Limb (tissue), 2 donors: ENCODE measurements around the gene GPAT3.
"Not testable (repeated sequence)": the region's sequence is repeated elsewhere in the genome, so short reads cannot be mapped to it uniquely, and the experiment has no call there.

Experiments used
- DNase-seq, 2 donors: peaks; one replicate each; pipeline ENCODE4 v3.0.0-alpha.2; 2016; ENCODE audit errors: extremely low spot score in 2 of 2

GPAT3 gene

GRCh38 chr4:83535520-83536361 is at the start of gene GPAT3:
Gene GPAT3, plus strand, starts transcription at chr4:83536108. Its CDS starts 515 bp downstream, at chr4:83536623.
- peak; percentile 25 to 61 for DNase-seq

GRCh38 chr4:83486457-83487129 is 49.3 kb upstream of the GPAT3 start:
- no peak for DNase-seq

DNA sequence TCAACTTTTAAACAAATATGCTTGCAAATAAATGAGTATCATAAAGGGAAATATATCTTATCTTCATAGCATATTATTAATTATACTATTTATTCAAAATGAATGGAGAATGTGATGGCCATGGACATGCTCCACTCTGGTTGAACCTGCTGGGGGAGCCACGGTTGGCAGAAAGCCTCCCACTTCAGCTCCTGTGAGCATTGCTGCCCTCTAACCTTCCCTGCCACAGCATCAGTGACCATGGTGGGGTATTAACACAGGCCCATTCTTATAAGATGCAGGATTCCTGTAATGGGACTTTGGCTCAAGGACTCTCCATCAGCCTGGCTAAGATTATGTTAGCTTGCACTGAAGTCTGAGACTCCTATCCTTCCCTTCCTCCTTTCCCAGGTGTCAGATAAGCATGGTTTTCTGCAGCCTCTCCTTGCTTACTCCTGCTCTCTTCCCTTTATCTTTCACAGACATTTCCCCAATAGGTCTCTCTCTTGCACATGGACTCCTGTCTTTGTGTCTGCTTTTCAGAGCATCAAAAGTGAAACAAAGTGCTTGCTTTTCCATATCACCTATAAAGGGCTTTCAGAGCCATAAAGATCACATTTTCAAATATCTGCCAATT is 46.1 kb upstream of the GPAT3 start:
- DNase-seq = no peak

DNA sequence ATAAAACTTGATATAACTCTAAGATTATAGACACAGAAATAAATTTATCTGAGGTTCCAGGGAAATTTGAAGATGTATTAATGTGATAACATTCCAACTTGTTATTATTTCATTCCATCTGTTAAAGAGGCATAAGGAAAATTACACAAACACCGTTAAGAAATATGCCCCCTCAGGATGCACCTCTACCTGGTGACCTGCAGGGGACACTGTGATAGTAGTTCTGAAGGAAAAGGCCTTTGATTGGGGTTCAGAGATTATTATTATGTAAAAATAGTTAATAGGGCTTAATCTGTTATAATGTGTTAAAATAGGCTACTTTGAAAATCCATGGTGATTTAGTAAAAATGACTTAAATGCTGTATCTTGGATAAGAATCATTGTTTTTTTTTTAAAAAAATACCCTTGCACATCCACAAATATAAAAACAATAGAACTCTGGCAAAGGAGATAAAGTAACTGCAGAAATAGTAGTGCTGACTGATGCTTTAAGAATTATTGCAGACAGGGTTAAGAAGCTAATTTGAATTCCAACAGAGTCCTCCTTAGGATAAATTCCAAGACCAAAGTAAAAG is 44.9 kb upstream of the GPAT3 start:
- peak in 1 of 2 donors; percentile 8 for DNase-seq

DNA sequence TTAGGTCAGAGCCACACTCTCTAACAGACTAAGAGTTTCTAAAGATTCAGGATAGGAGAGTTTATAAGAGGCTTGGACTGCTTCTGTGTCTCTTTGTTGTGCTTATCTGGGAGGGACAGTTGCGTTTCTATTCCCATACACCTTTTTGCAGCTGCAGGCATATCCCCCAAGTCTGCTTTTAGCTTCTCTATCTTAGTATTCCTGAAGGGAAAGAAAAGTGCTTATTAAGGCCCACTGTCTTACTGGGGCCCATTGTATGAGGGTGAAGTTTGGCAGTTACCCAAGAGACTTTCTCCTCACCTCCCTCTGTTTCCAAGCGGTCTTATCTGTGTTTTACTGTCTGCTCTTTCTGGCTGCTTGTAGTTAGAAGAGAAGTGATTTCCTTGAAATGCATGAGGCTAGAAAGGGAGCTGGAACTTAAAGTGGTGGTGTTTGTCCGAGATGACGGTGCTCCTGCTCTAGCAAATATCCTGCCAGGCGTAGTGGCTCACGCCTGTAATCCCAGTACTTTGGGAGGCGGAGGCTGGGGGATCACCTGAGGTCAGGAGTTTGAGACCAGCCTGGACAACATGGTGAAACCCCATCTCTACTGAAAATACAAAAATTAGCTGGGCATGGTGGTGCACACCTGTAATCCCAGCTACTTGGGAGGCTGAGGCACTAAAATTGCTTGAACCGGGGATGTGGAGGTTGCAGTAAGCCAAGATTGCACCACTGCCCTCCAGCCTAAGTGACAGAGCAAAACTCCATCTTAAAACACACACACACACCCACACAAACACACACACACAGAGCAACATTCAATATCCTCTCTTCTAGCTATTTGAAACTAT is 39.6 kb upstream of the GPAT3 start:
- not testable (repeated sequence) for DNase-seq

DNA sequence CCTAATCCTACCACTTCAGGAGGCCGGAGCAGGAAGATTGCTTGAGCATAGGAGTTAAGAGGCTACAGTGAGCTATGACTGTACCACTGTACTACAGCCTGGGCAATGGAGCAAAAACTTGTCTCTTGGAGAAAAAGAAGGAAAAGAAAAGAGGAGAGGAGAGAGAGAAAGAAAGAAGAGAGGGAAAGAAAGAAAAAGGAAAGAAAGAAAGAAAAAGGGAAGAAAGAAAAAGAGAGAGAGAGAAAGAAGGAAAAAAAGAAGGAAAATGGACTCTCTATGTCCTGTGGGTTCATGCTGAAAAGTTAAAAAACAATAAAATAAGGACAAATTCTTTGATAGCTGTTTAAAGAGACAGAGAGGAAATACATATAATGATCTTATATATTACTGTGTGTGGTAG is 37.7 kb upstream of the GPAT3 start:
- DNase-seq = no peak

DNA sequence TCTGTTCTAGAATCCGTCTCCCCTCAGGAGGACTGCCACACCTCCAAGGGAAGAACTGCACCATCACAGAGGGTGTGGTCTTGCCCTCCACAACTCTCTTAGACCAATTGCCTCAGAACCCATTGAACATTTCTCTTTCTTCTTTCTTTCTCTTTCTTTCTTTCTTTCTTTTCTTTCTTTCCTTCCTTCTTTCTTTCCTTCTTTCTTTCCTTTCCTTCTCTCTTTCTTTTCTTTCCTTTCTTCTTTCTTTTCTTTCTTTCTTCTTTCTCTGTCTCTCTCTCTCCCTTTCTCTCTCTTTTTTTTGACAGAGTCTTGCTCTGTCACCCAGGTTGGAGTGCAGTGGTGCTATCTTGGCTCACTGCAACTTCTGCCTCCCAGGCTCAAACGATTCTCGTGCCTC is 34.2 kb upstream of the GPAT3 start:
- not testable (repeated sequence) for DNase-seq

DNA sequence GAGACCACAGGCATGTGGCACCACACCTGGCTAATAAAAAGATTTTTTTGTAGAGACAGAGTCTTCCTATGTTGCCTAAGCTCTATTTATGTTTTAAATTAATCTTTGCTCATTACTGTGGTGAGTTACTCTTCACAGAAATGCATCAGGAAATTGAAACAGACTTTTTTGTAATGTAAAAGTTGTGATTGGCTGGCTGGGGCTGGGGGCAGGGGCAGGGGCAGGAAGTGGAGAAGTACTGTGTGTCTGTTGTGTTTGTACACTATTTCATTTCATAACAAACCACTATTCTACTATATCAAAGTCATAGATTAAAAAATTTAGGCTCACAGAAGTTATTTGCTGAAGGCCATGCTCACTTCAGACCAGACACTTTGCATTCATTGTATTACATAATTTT is 31.9 kb upstream of the GPAT3 start:
- no peak for DNase-seq

- DNase-seq = no peak
Measured at GRCh38 chr4:83504503-83504902, 31.4 kb upstream of the GPAT3 start.

DNA sequence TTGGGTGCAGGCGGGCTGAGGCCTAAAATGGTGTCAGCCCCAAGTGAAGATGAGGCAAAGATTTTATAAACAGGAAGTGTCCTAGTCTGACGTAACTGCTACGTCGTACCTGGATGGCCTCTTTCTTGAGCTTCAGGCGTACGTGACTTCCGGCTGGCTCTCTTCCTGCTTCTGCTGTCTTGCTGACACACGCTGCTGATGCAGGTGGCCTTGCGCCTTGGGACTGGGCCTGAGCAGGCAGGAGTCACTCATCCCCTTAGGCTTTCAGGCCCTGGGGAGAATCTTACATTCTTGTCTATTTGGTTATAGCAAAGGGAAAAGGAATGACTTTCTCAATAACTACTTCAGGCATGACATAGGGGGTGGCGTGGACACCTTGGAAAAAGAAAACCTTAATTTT is 30.9 kb upstream of the GPAT3 start:
- no peak for DNase-seq

- not testable (repeated sequence) for DNase-seq
Measured at GRCh38 chr4:83509156-83509585, 26.7 kb upstream of the GPAT3 start.

- no peak for DNase-seq
Measured at GRCh38 chr4:83510442-83510841, 25.5 kb upstream of the GPAT3 start.

- no peak for DNase-seq
Measured at GRCh38 chr4:83516042-83516772, 19.7 kb upstream of the GPAT3 start.

- no peak for DNase-seq
Measured at GRCh38 chr4:83522239-83522638, 13.7 kb upstream of the GPAT3 start.

GRCh38 chr4:83527671-83528070 is 8.2 kb upstream of the GPAT3 start:
- DNase-seq = no peak

GRCh38 chr4:83536362-83537272 is 709 bp downstream of the GPAT3 start:
- peak in 1 of 2 donors; percentile 41 for DNase-seq

DNA sequence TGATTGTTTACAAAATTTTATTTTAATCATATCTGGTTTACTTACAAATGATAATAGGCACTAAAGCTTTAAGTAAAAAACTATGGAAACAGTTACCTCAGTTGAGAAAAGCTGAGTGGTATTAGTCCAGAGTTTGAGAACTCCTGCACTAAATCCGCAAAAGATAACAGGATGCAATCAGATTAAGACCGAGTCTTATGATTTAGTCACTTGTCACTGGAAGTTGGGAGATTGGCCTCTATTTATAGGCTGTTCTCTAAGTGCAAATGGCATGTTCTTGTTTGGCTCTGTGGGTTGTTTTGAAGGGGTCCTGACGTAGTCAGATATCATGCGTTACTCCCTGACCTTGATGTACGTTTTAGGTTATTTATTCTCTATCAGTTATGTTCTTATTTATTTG is 6.3 kb downstream of the GPAT3 start:
- DNase-seq = no peak

DNA sequence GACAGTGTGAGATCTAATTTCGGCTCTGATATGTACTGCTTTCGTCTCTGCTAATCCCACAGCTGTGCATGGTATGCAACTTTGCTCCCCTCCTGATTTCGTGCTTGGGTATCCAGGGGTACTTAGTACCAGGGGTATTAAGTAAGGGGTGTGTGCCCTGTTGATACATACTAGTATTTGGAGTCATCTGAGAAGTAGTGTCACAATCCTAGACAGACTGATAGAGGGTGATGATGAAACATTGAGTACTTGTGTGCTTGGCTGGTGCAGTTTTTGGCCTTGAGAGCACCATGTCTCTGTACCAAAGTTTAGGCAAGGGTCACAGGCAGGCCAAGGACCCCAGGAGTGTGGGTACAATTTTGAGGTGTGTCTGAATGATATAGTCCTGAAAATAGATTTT is 10.9 kb downstream of the GPAT3 start:
- no peak for DNase-seq

GRCh38 chr4:83548151-83548905 is 12.4 kb downstream of the GPAT3 start:
- no peak for DNase-seq
